ENCODE data around the gene TUBGCP6. TPM values are rescaled to one million over a fixed set of nuclear protein-coding genes. Genes with fewer than 3 reads are reported as not detected.
A peak's percentile ranks its signal among the peaks of the same experiment; 100 is the strongest.
"Not testable (repeated sequence)": the region's sequence is repeated elsewhere in the genome, so short reads cannot be mapped to it uniquely, and the experiment has no call there.

Gene TUBGCP6
- total RNA-seq, 1 donor from 2014 or later, result 38.1 TPM

DNA sequence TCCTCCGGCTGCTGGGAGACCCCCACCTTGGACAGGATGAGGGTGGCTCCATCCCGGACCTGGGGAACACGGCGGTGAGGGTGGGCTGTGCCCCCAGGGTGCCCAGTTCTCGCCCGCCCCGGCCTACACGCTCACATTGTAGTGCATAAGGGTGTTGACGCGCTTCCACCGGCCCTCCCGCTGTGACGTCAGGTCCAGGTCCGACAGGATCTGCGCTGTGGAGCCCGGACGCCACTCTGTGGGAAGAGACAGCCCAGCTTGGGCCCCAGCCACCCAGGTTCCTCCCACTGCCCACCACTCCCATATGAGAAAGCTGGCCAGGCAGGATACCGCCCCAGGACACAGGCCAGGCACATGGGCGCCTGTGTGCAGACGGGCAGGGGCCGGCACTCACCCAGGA is 33.6 kb upstream of the TUBGCP6 start:
- DNase-seq, result no peak

- no peak for DNase-seq
These were observed 32.9 kb upstream of the TUBGCP6 start for GRCh38 chr22:50277761-50278160.

- DNase-seq, result peak; percentile 79
These were observed 31.3 kb upstream of the TUBGCP6 start for GRCh38 chr22:50276143-50276542.

GRCh38 chr22:50275181-50276055 is 30.6 kb upstream of the TUBGCP6 start:
- no peak for DNase-seq

DNA sequence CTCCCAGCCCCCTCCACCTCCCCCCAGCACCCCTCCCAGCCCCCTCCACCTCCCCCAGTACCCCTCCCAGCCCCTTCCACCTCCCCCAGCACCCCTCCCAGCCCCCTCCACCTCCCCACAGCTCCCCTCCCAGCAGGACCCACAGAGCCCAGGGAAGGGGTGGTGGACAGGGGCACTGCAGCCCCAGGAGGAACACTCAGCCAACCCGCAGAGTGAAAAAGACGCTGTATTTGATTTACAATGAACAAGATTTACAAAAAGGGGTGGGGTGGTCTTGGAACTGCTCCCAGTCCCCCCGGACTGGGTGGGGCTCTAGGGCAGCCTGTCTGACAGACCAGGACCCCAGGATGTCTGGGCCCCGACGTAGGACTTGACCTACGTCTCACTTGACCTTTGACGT is 29.9 kb upstream of the TUBGCP6 start:
- no peak for DNase-seq

GRCh38 chr22:50274311-50274710 is 29.5 kb upstream of the TUBGCP6 start:
- peak; percentile 75 for DNase-seq

GRCh38 chr22:50273781-50274180 is 29.0 kb upstream of the TUBGCP6 start:
- DNase-seq, result not testable (repeated sequence)

- not testable (repeated sequence) for DNase-seq
These were observed 28.5 kb upstream of the TUBGCP6 start for GRCh38 chr22:50273352-50273751.

DNA sequence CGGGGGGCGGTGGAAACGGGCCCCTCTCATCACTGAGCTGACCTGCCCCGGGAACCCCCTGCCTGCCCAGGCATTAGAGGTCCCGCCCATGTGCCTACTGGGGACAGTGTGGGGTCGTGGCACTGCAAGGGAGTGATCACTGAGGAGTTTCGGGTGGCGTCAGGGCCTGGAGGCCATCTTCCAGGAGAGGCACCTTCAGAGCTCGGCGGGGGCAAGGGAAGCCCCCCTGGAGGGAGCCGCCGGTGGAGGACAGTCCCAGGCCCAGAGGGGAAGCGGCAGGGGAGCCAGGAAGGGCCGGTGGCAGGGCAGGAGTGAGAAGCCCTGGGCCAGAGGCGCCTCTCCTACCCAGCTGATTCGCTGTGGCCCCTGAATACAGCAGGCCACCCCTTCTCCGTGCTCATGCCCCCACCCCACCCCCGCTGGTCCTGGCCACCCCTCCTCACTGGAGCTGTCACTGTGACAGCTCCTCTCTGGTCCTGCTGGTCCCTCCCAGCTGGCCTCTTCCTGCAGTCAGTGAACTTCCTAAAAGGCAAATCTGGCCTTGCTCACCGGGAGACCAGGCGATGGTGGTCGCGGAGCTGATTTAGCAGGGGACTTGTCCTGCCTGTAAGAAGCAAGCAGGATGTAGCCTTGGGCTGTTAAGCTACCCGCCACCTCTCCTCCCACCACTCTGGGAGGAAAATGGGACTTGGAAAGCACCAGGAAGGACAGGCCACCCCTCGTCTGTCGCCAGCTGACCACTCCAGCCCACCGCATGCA is 27.4 kb upstream of the TUBGCP6 start:
- DNase-seq, result no peak

DNA sequence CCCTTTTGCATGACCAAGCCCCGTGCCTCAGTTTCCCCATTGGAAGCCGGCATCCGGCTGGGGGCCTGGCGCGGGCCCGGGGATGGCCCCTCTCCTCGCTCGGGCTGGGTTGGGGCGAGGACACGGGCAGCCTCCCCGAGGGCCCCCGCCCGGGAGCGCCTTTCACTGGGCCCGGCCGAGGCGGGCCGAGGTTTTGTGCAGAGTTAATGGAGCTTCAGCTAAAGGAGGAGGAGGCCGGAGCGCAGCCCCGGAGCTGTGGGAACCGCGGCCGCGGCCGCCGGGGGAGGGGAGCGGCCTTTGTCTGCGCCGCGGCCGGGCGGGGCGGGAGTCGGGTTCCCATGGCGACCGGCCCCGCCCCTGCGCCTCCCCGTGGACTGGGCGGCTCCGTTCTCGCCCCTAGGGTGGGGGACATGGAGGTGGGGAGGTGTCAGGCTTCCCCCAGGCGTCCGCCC is 26.7 kb upstream of the TUBGCP6 start:
- peak; percentile 71 for DNase-seq

DNA sequence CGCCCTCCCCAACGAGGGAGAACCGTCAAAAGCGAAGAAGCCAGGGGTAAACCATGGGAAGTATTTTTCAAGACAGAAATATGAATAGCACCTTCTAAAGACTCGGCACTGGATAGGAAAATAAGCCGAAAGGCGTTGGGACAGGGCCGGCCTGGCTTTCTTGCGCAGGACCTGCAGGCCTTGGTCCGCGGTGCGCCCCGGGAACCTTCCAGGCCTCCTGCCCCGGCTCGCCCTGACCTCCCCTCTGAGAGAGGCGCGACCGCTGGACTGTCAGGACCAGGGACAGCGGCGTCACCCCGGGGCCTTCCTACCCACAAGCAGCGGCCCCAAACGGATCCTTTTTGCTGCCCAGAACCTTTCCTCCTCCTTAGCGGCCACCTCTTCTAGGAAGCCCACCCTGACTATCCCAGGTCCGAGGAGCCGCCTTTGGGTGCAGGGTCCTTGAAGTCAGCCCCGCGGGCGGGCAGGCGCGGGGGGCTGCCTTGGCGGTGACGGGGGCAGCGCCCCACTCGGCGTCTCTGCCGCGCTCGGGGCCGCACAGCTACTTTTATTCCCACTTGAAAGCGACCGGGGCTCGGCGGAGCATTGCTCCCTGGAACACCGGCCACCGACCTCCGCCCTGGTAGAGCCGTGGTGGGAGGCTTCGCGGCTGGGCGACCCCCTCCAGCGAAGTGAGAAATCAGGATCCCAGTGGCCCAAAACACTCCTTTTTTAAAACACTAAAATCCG is 26.0 kb upstream of the TUBGCP6 start:
- DNase-seq, result peak; percentile 71

GRCh38 chr22:50269970-50270665 is 25.3 kb upstream of the TUBGCP6 start, which contains the start of gene MAPK11:
MAPK11 (minus strand) TSS chr22:50270380; CDS start chr22:50270292, 88 bp downstream.
- DNase-seq, result peak; percentile 73

- no peak for DNase-seq
These were observed 24.7 kb upstream of the TUBGCP6 start for GRCh38 chr22:50269573-50269969.

- peak; percentile 34 for DNase-seq
These were observed 23.9 kb upstream of the TUBGCP6 start for GRCh38 chr22:50268655-50269113.

GRCh38 chr22:50267591-50268390 is 23.0 kb upstream of the TUBGCP6 start:
- DNase-seq, result peak; percentile 43

DNA sequence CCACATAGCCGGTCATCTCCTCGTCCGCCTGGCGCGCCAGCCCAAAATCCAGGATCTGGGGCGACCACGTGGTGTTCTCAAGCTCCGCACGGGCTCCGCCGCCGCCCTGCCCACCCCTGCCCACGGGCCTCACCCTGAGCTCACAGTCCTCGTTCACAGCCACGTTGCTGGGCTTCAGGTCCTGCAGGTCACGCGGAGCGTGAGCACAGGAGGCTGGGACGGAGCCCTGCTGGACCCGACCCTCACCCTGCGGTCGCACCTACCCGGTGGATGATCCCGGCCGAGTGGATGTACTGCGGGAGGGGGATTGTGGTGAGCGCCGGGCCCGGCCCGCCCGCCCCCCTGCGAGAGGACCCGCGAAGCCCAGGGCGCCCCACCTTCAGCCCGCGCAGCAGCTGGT is 22.2 kb upstream of the TUBGCP6 start:
- no peak for DNase-seq

DNA sequence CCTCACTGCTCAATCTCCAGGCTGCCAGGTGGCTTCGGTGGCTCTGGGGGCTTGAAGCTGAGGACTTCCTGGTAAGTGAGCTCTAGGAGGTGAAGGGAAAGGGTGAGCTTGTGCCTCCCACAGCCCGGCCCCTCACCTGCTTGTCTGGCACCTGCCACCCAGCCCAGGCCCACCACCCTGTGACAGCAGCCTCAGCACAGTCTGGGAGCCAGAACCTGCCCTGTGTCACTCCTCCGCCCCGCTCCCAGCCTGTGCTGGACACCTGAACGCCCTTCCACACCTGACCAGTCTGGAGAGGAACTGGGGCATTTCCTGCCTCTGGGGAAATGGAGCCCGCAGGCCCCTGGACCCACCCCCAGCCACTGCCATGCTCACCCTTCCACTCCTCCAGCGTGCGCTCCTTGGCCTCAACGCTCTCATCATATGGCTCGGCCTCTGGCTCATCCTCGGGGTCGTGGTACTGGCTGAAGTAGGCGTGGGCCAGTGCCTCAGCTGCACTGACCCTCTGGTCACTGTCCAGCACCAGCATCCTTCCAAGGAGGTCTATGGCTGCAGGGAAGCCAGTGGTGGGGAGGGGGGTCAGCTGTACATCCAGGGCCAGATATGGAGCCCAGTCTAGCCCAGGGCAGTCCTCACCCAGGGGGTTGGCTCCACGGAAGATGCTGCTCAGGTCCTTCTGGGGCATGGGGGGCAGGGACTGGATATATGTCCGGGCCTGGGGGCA is 20.3 kb upstream of the TUBGCP6 start:
- no peak for DNase-seq

GRCh38 chr22:50264104-50264745 is 19.4 kb upstream of the TUBGCP6 start:
- no peak for DNase-seq

- no peak for DNase-seq
These were observed 18.3 kb upstream of the TUBGCP6 start for GRCh38 chr22:50262973-50263617.

Measured in dermis blood vessel endothelial cell (primary cell).